SU-DHL-6 (cell line): ENCODE results near the gene RACGAP1.

Source experiments
- EZH2phosphoT487 ChIP-seq: fragments of 200-600 bp; sonication (generic), shearing (Covaris generic); conservative IDR thresholded peaks from 2 replicates; pipeline ENCODE4 v1.6.1; 2018; ENCODE audit warnings: mild to moderate bottlenecking, antibody characterized with exemption, low read length, moderate library complexity, mixed read lengths
- TF ChIP-seq, protein P1 (sequence below): fragments of 200-600 bp; sonication (generic); IDR thresholded peaks from one replicate; pipeline ENCODE4 v1.5.1; 2017; ENCODE audit warnings: antibody characterized with exemption, mild to moderate bottlenecking, low read length, moderate library complexity; ENCODE audit not compliant: insufficient read depth, poor library complexity, severe bottlenecking

DNA sequence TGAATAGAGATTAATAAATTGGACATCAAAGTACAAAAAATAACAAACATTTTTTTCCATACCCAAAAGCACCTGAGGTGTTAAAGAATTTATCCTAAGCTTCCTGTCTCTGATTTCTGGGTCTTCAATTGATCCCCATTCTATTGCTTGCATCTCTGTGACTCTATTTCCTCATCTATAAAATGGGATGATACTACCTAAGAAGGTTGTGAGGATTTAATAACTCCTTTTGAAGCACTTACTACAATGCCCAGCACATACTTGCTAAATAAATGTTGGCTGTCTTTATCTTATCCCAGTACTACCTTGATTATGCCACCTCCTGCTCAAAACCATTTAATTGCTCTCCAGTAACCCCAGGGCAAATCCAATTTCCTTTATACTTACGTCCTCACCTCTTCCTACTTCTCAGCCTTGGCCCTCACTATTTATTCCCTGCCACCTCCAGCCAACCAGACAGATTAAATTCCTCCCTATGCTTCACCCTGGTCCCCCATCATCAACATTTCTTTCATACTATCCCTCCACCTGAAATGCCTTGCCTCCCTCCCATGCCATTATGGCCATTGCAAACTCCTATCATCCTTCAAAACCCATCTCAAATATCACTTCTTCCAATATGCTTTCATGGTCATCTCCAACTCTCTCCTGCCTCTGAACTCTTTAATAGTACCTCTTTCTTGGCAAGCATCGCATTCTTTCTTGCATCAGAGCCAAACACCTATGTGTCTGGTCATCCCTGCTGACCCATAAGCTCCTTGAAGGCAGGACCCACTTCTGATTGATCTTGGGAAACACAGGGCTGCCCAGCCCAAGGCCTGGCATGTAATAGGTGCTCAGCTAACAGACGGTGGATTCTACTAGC, 24.2 kb upstream of the RACGAP1 start:
- TF ChIP-seq, protein P1, sequence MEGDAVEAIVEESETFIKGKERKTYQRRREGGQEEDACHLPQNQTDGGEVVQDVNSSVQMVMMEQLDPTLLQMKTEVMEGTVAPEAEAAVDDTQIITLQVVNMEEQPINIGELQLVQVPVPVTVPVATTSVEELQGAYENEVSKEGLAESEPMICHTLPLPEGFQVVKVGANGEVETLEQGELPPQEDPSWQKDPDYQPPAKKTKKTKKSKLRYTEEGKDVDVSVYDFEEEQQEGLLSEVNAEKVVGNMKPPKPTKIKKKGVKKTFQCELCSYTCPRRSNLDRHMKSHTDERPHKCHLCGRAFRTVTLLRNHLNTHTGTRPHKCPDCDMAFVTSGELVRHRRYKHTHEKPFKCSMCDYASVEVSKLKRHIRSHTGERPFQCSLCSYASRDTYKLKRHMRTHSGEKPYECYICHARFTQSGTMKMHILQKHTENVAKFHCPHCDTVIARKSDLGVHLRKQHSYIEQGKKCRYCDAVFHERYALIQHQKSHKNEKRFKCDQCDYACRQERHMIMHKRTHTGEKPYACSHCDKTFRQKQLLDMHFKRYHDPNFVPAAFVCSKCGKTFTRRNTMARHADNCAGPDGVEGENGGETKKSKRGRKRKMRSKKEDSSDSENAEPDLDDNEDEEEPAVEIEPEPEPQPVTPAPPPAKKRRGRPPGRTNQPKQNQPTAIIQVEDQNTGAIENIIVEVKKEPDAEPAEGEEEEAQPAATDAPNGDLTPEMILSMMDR: no peak
- no peak for TF ChIP-seq EZH2phosphoT487
